C4-2B (cell line): ENCODE results near the gene COA5.

Experiments used
- CTCF ChIP-seq: fragments of 450-650 bp; conservative IDR thresholded peaks from 2 replicates; pipeline ENCODE4 v1.5.1; 2017; ENCODE audit warnings: mild to moderate bottlenecking
- ZFX ChIP-seq: fragments of 450-650 bp; IDR thresholded peaks from 2 replicates; pipeline ENCODE4 v1.6.1; 2017

- no peak for TF ChIP-seq CTCF
- TF ChIP-seq ZFX, result no peak
Observed at GRCh38 chr2:98550165-98550564, 58.1 kb downstream of the COA5 start.
